ENCODE data around the gene COL6A2.

The COL6A2 gene

DNA sequence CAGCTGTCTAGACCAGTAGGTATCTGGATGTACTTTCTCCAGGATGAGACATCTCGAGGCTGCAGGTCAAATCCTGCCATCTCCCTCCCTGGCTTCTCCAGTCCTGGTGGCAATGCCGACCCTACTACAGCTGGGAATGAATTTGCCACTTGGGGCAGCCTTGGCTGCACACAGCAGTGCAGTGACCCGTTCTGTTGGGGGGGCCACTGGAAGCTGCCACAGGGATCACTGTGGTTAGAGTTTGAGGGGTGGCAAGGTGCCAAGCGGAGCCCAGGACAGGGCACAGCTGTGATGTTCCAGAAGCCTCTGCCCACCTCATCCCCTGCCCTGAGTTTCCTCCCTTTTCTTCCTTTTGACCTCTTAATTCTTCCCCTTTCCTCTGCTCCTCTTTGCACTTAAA is 17.1 kb downstream of the COL6A2 start:
- no peak for DNase-seq (ENCODE audit: low read depth)

DNA sequence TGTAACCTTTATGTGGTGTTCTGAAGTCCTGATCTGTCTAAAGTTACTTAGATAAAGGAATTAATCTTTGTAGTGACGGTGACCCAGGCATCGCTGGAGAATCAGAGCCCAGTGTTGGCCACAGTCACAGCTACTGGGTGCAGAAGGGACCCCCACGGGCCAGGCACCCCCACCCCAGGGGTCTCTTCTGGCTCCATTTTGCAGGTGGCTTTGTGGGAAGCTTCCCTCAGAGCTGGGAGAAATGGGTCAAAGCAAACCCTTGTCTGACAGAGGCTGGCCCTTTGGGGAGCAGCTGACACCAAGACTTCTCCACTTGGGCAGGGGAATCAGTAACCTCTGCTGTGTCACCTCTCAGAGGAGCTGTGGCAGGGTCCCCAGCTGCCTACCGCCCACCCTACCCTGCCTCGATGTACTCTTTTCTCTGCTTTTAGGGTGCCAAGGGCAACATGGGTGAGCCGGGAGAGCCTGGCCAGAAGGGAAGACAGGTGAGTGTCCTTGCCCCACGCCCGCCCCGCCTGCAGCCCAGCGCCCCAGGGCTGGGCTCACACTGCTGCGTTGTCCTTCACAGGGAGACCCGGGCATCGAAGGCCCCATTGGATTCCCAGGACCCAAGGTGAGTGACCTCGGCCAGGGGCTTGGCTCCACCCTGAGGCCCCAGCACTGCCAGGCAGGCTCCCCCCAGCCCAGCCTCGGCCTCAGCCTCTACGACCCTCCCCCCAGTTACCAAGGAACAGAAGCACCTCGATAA is 17.7 kb downstream of the COL6A2 start:
- DNase-seq (ENCODE audit: low read depth), result no peak

DNA sequence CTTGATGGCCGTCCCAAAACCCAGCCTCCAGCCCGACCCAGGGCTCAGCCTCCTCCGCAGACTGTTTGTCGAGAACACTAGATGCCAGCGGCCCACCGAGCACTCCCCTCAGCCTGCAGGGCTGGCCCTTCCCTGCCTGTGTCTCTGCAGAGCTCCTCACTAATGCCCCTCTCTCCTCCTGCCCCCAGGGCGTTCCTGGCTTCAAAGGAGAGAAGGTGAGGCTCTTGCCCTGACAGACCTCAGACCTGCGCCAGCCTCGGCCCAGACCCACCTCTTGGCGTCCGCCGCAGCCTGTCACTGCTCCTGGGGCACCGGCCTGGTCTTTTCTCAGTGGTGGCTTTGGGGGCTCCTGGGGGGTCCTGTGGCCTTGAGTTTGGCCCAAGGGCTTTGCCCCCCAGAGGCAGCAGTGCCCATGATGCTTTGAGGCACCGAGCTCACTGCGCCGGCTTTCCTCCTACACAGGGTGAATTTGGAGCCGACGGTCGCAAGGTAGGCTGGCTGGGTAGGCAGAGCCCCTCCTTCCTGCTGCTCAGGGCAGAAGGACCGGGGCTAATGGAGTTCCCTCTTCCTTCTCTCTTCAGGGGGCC is 18.4 kb downstream of the COL6A2 start:
- DNase-seq (ENCODE audit: low read depth), result no peak

DNA sequence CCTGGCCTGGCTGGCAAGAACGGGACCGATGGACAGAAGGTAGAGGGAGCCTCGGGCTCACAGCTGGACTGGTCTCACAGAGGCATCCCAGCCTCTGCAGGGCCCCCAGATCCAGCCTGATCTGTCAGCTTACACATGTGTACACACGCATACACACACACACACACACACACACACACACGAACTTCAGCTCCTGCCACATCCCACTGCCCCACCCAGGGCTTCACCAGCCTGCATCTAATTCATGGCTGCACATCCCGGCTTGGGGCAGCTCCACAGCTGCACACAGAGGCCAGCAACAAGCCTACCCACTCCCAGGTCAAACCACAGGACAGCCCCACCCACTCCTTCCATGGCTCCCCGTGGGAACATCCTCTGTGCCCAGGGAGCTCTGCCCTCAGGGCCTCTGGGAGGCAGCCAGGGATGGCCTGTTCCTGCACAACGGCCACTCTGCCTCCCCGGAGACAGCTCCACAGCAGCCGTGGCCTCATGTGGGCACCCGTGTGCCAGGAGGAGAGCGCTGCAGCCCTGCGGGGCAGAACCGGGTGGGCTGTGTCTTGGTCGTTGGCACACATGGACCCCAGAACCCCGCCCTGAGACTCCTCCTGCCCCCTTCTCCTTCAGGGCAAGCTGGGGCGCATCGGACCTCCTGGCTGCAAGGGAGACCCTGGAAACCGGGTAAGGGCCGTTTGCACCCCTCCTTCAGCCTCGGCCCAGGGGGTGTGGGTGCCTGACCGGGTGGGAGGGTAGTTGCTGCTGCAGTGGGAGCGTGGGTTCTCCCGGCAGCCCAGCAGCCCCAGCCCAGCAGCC is 19.1 kb downstream of the COL6A2 start:
- DNase-seq (ENCODE audit: low read depth), result no peak

DNA sequence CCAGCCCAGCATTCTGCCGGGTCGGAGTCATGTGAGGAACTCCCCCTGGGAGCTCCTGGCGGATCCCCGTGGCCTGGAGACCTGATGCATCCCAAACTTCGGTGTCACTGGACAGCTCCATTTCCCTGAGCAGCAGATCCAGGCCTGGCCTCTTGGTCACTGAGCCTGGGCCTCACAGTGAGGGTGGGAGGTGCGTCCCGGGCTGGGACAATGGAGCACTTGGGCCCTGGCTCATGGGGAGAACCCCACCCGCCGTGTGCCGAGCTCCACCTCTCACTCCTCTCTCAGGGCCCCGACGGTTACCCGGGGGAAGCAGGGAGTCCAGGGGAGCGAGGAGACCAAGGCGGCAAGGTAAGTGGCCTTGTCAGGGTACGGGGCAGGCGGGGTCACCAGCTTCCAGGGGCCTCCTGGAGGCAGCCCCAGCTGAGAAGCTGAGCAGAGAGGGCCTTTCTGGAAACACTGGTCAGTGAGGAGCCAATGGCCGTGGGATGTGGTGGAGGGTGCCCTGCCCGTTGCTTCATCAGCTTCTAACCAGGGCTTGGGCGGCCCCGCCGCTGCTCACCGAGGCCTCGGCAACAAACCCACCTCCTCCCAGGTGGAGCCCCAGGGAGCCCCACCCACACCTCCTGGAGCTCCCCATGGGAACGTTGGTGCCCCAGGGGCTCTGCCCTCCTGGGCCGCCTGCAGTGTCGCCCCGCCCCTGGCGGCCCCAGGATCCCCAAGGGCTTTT is 19.8 kb downstream of the COL6A2 start:
- no peak for DNase-seq (ENCODE audit: low read depth)

DNA sequence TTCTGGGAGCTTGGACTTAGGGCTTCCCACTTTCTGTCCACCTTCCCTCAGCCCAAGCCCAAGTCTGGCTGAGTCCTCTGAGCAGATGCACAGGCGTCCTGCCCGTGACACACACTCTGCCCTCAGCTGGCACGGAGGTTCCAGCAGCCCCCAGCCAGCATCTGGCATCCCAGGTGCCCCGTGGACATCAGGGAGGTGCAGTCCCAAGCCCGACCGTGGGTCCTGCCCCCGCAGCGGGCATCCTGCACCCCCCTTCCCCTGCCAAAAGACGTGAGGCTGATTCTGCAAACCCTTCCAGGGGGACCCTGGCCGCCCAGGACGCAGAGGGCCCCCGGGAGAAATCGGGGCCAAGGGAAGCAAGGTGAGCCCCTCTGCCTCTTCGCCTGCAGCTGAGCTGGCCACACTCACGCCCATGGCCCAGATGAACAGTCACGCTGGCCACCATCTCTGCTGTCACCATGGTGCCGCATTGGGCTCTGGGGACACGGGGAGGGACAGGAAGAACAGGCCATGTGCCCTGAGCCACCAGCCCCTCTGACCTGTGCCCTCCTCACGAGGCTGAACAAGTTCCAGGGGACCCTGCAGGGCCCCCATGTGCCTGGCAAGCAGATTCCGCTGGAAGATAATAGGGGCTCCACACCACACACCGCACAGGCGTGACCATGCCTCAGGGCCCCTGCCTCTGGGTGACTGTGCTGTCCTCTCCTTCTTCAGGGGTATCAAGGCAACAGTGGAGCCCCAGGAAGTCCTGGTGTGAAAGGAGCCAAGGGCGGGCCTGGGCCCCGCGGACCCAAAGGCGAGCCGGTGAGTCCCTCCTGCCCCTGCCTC is 20.6 kb downstream of the COL6A2 start:
- DNase-seq (ENCODE audit: low read depth), result no peak

DNA sequence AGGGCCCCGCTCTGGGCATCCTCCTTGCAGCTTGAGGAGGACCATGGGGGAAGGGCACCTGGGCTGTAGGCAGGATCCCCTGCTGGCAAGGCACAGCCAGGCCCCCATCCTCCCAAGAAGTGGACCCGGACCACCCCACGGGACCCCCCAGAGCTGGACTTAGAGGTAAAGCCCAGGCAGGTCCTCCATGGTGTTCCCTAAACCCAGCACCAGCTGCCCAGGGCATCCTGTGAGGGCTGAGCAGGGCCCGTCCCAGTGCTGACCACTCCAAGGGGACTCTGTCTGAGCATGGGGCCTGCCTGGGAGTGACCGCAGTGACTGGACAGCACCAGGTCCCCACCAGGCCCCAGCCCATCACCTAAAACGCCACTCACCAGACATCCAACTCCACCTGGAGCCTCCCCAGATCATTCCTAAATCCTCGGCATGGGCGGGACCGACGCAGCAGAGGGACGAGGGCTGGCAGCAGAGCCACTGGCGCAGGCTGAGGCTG is 21.3 kb downstream of the COL6A2 start:
- DNase-seq (ENCODE audit: low read depth), result no peak

DNA sequence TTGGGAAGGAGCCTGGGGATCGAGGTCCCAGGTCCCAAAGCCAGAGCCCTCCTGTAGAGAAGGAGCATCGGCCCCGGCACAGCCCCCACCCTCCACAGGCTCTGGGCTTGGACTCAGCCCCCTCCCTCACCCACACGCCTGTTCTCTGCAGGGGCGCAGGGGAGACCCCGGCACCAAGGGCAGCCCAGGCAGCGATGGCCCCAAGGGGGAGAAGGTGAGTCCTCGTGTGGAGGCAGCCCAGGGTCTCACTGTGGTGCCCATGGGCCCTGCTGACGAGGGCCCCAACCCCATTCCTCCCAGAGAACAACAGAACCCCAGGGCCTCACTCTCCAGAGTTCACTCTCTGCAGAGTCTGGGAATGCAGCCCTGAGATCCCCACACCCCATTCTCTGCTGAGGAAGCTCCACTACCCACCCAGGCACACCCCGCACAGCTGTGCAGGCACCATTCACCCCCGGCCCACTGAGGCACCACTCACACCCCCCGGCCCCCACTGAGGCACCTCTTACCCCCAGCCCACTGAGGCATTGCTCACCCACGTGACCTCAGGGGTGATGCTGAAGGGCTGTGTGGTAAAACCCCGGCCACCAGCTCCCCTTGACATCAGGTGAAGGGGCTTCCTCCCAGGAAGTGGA is 21.8 kb downstream of the COL6A2 start:
- no peak for DNase-seq (ENCODE audit: low read depth)

DNA sequence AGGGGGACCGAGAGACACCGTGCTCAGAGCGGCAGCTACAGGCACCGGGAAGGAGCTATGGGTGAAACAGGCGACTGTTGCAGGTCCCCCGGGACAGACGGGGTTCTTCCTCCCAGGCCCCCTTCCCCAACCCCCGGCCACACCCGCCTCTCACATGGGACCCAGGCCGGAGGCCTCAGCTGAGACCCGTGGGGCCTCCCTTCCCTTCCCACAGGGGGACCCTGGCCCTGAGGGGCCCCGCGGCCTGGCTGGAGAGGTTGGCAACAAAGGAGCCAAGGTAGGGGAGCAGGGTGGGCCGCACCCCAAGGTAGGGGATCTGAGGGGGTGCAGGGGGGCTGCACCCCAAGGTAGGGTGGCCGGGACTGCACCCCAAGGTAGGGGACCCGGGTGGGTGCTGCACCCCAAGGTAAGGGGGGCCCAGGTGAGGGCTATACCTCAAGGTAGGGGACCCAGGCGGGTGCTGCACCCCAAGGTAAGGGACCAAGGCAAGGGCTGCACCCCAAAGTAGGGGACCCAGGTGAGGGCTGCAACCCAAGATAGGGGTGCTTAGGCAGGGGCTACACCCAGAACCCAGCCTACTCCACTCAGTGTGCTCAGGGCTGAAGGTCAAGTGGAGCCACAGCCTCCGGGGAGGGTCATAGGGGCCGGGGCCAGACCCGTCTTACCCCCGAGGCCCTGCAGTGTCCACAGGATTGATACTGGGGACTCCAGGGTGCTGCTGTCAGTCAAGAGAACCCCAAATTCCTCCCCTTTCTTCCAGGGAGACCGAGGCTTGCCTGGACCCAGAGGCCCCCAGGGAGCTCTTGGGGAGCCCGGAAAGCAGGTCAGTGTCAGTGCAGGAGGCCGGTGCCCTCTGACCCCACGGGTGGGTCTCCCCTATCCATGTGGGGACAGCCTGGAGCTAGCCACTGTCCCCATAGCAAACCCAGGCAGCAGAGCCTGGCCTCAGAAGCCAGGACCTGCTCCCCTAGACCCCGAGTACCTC is 22.7 kb downstream of the COL6A2 start:
- DNase-seq (ENCODE audit: low read depth), result no peak

DNA sequence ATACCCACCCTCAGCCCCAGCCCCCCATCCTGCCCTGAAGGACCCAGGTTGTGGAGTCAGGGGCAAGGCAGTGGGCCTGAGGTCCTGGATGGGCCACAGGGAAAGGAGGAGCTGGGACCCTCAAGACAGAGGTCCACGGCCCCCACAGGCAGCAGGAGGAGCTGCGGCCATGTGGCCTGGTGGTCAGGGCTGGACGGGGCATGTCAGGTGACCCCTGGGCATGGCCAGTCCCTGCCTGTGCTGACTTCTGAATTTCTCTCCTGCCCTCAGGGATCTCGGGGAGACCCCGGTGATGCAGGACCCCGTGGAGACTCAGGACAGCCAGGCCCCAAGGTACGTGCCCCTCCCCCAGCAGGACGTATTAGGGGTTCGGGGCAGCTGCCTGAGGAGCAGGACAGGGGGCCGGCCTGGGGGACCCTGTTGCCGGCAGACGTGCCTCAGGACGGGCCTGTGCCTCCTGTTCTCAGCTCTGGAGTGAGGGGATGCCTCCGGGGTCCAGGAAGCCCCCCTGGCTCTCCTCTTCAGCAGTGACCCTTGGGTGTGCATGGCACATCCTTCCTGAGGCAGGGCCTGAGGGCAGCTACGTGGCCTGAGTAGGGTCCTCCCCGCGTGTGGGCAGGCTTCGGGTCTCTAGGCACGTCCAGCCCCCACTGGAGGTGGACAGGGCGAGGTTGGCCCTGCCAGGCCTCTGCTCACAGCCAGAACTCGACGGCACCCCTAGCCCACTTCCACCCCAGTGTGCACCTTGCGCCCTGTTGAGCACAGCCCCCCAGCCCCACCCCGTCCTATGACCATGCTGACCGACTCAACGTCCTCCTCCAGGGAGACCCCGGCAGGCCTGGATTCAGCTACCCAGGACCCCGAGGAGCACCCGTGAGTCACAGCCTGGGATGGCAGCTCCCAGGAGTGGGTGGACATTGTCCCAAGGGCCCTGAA is 23.6 kb downstream of the COL6A2 start:
- DNase-seq (ENCODE audit: low read depth), result no peak

DNA sequence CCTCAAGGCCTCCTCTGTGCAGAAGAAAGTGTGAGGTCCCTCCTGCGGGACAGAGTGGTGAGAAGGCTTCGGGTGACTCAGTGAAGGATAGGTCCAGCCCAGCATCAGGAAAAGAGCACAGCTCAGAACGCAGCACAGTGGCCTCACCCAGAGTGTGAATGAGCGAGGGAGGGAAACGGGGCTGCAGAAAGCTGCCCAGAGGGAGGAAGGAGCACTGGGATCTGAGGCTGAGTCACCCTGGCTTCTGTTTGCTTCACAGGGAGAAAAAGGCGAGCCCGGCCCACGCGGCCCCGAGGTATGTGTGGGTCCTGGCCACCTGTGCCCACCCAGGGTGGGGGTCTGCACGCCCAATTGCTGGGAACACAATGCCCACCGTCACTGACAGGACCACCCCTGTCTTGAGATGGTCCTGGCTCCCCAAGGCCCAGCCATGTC is 24.3 kb downstream of the COL6A2 start:
- no peak for DNase-seq (ENCODE audit: low read depth)

DNA sequence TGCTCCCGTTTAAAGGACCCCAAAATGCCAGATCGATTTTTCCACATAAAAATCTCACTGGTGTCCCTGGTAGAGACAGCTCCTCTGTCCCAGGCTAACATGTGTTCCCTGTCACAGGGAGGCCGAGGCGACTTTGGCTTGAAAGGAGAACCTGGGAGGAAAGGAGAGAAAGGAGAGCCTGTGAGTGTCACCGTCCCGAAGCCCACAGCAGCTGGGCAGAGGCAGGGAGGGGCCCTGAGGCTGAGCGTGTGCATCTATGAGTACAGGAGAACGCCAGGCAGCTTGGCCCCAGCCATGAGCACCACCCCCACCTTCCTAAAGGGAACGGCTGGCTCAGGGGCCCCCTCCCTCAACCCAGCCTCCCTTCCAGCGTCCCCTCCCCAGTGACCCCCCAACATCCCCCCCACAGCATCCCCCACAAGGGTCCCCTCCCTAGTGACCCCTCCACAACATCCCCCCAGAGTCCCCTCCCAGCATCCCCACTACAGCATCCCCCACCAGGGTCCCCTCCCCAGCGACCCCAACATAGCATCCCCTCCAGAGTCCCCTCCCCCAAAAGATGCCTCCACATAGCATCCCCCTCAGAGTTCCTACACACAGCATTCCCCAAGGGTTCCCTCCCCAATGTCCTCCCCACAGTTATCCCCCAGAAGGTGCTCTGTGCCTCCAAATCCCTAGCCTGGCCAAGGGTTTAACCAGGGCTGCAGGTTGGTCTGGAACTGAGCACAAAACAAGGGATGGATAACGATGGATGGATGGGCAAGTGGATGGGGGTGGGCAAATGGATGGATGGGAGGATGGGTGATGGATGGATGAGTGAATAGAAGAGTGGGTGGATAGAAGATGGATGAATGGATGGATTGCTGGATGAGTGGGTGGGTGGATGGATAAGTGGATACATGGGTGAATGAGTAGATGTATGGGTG is 25.1 kb downstream of the COL6A2 start:
- DNase-seq (ENCODE audit: low read depth), result no peak

DNA sequence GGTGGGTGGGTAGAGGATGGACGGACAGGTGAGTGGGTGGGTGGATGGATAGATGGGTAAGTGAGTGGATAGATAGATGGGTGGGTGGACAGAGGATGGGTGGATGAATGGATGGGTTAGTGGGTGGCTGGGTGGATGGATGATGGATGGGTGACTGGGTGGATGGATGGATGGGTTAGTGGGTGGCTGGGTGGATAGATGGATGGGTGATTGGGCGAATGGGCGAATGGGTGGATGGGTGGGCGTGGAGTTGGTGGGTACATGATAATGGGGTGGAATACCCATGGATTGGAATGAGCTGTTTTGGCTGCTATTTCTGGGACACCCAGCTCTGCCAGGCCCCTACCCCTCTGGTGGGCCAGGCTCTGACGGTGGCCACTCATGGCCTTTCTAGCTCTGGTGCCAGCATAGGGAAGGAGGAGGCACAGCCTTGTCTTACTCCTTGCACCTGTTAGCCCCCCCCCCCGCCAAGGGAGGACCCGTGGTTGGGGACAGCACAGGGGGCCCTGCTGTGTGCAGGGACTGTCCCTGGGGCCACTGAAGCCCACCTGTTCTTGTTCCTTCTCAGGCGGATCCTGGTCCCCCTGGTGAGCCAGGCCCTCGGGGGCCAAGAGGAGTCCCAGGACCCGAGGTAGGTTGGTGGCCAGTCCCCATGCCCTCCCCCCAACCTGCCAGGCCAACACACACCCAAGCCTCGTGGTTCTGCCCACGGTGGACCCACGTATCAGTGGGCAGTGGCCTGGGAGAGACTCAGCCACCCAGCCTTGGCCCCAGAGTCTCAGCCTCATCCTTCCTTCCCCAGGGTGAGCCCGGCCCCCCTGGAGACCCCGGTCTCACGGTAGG is 26.4 kb downstream of the COL6A2 start:
- no peak for DNase-seq (ENCODE audit: low read depth)

DNA sequence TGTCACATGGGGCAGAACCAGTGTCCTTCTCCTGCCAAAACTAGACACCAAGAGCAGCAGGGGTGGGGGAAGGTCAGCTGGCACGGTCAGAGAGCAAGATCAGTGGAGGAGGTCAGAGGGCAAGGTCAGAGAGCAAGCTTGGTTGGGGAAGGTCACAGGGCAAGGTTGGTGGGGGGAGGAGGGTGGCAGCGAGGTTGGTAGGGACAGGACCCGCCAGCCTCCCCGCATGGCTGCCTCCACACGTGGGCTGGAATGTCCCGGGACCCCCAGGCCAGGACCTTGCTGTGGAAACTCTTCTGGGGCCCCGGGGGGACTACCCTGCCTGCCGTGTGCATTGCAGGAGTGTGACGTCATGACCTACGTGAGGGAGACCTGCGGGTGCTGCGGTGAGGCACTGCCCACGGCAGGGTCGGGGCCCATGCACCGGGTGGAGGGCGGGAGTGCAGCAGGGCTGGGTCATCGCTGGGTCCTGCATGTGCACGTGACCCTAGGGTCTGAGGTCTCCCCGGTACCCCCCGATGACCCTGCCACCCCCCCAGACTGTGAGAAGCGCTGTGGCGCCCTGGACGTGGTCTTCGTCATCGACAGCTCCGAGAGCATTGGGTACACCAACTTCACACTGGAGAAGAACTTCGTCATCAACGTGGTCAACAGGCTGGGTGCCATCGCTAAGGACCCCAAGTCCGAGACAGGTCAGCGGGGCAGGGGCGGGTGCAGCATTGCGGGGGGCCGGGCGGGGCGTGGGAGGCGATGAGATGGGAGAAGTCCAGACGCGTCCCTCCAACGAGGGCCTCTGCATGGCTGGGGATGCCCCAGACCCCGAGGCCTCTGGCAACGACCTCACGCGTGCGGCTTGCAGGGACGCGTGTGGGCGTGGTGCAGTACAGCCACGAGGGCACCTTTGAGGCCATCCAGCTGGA is 27.3 kb downstream of the COL6A2 start:
- no peak for DNase-seq (ENCODE audit: low read depth)

DNA sequence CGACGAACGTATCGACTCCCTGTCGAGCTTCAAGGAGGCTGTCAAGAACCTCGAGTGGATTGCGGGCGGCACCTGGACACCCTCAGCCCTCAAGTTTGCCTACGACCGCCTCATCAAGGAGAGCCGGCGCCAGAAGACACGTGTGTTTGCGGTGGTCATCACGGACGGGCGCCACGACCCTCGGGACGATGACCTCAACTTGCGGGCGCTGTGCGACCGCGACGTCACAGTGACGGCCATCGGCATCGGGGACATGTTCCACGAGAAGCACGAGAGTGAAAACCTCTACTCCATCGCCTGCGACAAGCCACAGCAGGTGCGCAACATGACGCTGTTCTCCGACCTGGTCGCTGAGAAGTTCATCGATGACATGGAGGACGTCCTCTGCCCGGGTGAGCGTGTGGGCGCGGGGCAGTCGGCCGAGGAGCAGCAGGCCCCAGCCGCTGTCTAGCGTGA is 28.0 kb downstream of the COL6A2 start:
- no peak for DNase-seq (ENCODE audit: low read depth)
